Colon (tissue), 2 donors: ENCODE measurements around the gene FAM236D.
"Not testable (repeated sequence)": the region's sequence is repeated elsewhere in the genome, so short reads cannot be mapped to it uniquely, and the experiment has no call there.

Experiments used
- FAIRE-seq: peaks from 2 replicates; lab custom pipeline; 2012; peaks lifted over from hg19 to GRCh38; lab: Jason Lieb, UNC
- donor health status: control.
- donor health status: control.

FAM236D gene

GRCh38 chrX:72808110-72808509, at the start of gene FAM236D:
TSS of gene FAM236D (minus strand) at chrX:72808210. CDS start at chrX:72808110, 100 bp downstream.
- not testable (repeated sequence) for FAIRE-seq

- FAIRE-seq = peak; percentile 33
Measured at GRCh38 chrX:72837532-72837931, 29.5 kb upstream of the FAM236D start.

GRCh38 chrX:72830701-72831100, 22.7 kb upstream of the FAM236D start:
- not testable (repeated sequence) for FAIRE-seq

GRCh38 chrX:72790390-72790789, 17.6 kb downstream of the FAM236D start:
- not testable (repeated sequence) for FAIRE-seq

GRCh38 chrX:72788142-72788541, 19.9 kb downstream of the FAM236D start:
- FAIRE-seq = not testable (repeated sequence)

GRCh38 chrX:72783964-72784363, 24.0 kb downstream of the FAM236D start:
- not testable (repeated sequence) for FAIRE-seq

GRCh38 chrX:72783365-72783936, 24.6 kb downstream of the FAM236D start:
- not testable (repeated sequence) for FAIRE-seq

- FAIRE-seq = not testable (repeated sequence)
Measured at GRCh38 chrX:72782560-72782959, 25.4 kb downstream of the FAM236D start, which contains the start of gene FAM236B. TSS of gene FAM236B (minus strand) at chrX:72782660. CDS start at chrX:72782560, 100 bp downstream.

- FAIRE-seq = not testable (repeated sequence)
Measured at GRCh38 chrX:72778146-72778545, 29.9 kb downstream of the FAM236D start.

GRCh38 chrX:72777467-72777790, 30.6 kb downstream of the FAM236D start:
- not testable (repeated sequence) for FAIRE-seq

- not testable (repeated sequence) for FAIRE-seq
Measured at GRCh38 chrX:72776653-72777466, 31.1 kb downstream of the FAM236D start, which contains the start of gene DMRTC1B. TSS of gene DMRTC1B (plus strand) at chrX:72776890. CDS start at chrX:72845136, 68,246 bp downstream.

- not testable (repeated sequence) for FAIRE-seq
Measured at GRCh38 chrX:72760454-72760853, 47.6 kb downstream of the FAM236D start.
